ENCODE results near the gene LYPD6B.
A peak's percentile ranks its signal among the peaks of the same experiment; 100 is the strongest.

The LYPD6B gene

GRCh38 chr2:149038442-149039212 lies at the start of gene LYPD6B:
Gene LYPD6B (plus strand): TSS chr2:149038699. CDS start chr2:149130949, 92,250 bp downstream.
- DNase-seq, result no peak

GRCh38 chr2:148989882-148990493 lies 48.5 kb upstream of the LYPD6B start:
- DNase-seq, result peak; percentile 41

- no peak for DNase-seq
Observed at GRCh38 chr2:148990968-148991367, 47.5 kb upstream of the LYPD6B start.

GRCh38 chr2:148992448-148992847 lies 46.1 kb upstream of the LYPD6B start:
- no peak for DNase-seq

- DNase-seq, result no peak
Observed at GRCh38 chr2:148993351-148993750, 45.1 kb upstream of the LYPD6B start.

GRCh38 chr2:148994341-148994740 lies 44.2 kb upstream of the LYPD6B start:
- DNase-seq, result no peak

- DNase-seq, result no peak
Observed at GRCh38 chr2:148996805-148997204, 41.7 kb upstream of the LYPD6B start.

GRCh38 chr2:148998165-148998830 lies 40.2 kb upstream of the LYPD6B start:
- no peak for DNase-seq

- DNase-seq, result no peak
Observed at GRCh38 chr2:148998831-148999200, 39.7 kb upstream of the LYPD6B start.

GRCh38 chr2:148999451-148999921 lies 39.0 kb upstream of the LYPD6B start:
- no peak for DNase-seq

- DNase-seq, result no peak
Observed at GRCh38 chr2:149000158-149000938, 38.2 kb upstream of the LYPD6B start.

GRCh38 chr2:149001496-149001895 lies 37.0 kb upstream of the LYPD6B start:
- no peak for DNase-seq

GRCh38 chr2:149002378-149002890 lies 36.1 kb upstream of the LYPD6B start:
- DNase-seq, result no peak

- no peak for DNase-seq
Observed at GRCh38 chr2:149002891-149003740, 35.4 kb upstream of the LYPD6B start.

- DNase-seq, result no peak
Observed at GRCh38 chr2:149004836-149005235, 33.7 kb upstream of the LYPD6B start.

GRCh38 chr2:149005471-149006077 lies 32.9 kb upstream of the LYPD6B start:
- no peak for DNase-seq

- DNase-seq, result no peak
Observed at GRCh38 chr2:149006883-149007543, 31.5 kb upstream of the LYPD6B start.

- no peak for DNase-seq
Observed at GRCh38 chr2:149008381-149008780, 30.1 kb upstream of the LYPD6B start.

GRCh38 chr2:149009576-149010461 lies 28.7 kb upstream of the LYPD6B start:
- DNase-seq, result no peak

GRCh38 chr2:149012545-149012944 lies 26.0 kb upstream of the LYPD6B start:
- DNase-seq, result no peak
